IPS-20b (cell line): ENCODE results near the gene ADAMTS9.

Experiments used
- H3K27ac ChIP-seq: one replicate; pipeline ENCODE4 v1.5.1; 2013; ENCODE audit warnings: low read length
- H3K27me3 ChIP-seq: 2 replicates; pipeline ENCODE4 v1.6.1; 2013; ENCODE audit warnings: mild to moderate bottlenecking, low read length, inconsistent platforms; ENCODE audit not compliant: insufficient read depth
- H3K36me3 ChIP-seq: 2 replicates; pipeline ENCODE4 v1.6.1; 2013; ENCODE audit warnings: low read depth, mild to moderate bottlenecking, inconsistent platforms, low read length, moderate library complexity; ENCODE audit not compliant: insufficient read depth
- H3K4me1 ChIP-seq: 2 replicates; pipeline ENCODE4 v1.6.1; 2013; ENCODE audit warnings: mild to moderate bottlenecking, control low read depth, inconsistent platforms, low read length, moderate library complexity; ENCODE audit not compliant: insufficient read depth
- H3K4me3 ChIP-seq: 2 replicates; pipeline ENCODE4 v1.5.1; 2013; ENCODE audit warnings: mild to moderate bottlenecking, low read length, inconsistent platforms
- H3K9ac ChIP-seq: 2 replicates; pipeline ENCODE4 v1.6.1; 2013; ENCODE audit warnings: low read depth, mild to moderate bottlenecking, inconsistent platforms, low read length, moderate library complexity
- H3K9me3 ChIP-seq: 2 replicates; pipeline ENCODE4 v1.6.1; 2013; ENCODE audit warnings: mild to moderate bottlenecking, low read depth, low read length, inconsistent platforms; ENCODE audit not compliant: insufficient read depth

The ADAMTS9 gene

DNA sequence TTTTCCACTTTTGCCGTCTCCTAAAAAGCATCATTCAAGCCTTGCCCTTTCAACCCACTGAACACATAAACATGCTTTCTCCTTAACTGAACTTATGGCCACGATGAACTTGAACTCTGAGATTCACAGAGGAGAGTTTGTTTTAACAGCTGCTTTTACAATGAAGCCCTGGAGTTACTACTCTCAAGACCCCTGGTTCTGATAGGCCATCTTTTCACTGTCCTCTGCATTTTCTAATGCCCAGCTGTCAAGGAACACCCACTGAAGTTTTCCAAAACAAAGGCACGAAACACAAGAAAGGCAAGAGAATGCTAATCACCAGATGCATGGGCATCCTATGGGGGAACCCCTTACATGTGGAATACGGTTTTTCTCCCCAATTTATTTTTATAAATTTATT is 100.8 kb downstream of the ADAMTS9 start:
- H3K9me3 ChIP-seq, result no peaks in the 10 kb centered on the region
- no peaks in the 10 kb centered on the region for H3K36me3 ChIP-seq
- no peaks in the 10 kb centered on the region; the same call in 1 of the 2 replicates for H3K27me3 ChIP-seq
- no peak overlapping the region for H3K27ac ChIP-seq
- H3K4me1 ChIP-seq, result peaks cover 13% of the 10 kb centered on the region; the same call in 1 of the 2 replicates
- H3K4me3 ChIP-seq, result peak overlapping the region; percentile 16; the same call in 1 of the 2 replicates
- H3K9ac ChIP-seq, result no peak overlapping the region

DNA sequence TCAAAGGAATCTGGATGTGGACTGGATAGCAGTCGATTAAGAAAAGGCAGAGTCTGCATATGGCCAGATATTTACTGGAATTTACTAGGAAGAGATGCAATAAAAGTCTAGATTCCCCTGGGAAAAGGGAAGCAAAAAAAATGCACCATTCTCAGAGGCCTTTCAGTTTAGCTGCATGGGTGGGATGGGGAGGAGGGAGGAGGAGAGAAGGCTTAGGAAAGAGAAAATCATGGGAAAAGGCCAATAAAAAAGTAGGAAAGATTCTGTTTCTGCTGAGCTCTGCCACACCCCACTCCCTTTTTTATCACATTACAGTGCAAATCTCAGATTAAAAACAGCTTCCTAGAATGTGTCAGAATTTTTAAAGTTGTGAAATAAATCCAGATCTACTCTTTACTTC is 103.6 kb downstream of the ADAMTS9 start:
- Histone ChIP-seq H3K9me3 (no peaks in the 10 kb centered on the region), H3K27me3 (no peaks in the 10 kb centered on the region; the same call in 1 of the 2 replicates), H3K36me3 (no peaks in the 10 kb centered on the region), H3K9ac (no peak overlapping the region), H3K27ac (no peak overlapping the region), H3K4me1 (peaks cover 13% of the 10 kb centered on the region; the same call in 1 of the 2 replicates), H3K4me3 (no peak overlapping the region)

DNA sequence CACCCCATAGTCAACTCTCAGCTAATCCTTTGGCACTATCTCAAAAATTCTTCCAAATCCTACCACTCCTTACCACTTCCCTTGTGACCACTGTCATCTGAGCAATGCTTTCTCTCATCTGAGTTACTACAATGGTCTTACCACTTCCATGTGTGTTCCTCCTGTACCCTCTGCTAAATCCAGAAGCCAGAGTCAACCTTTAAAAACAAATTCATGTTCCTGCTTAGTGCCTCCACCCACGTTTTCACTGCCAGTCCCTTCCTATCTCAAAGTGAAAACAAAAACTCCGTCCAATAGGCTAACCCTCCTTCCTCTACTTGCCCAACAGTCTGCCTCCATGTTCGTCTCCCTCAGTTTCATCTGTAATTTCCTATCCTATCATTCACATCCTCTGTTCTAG is 109.0 kb downstream of the ADAMTS9 start:
- H3K9ac ChIP-seq, result no peak overlapping the region
- no peaks in the 10 kb centered on the region for H3K9me3 ChIP-seq
- H3K36me3 ChIP-seq, result no peaks in the 10 kb centered on the region
- H3K27ac ChIP-seq, result no peak overlapping the region
- H3K27me3 ChIP-seq, result no peaks in the 10 kb centered on the region; the same call in 1 of the 2 replicates
- H3K4me1 ChIP-seq, result 0 out of 2 replicates have a peak, but pooled peaks cover 2% of the 10 kb centered on the region
- no peak overlapping the region for H3K4me3 ChIP-seq

DNA sequence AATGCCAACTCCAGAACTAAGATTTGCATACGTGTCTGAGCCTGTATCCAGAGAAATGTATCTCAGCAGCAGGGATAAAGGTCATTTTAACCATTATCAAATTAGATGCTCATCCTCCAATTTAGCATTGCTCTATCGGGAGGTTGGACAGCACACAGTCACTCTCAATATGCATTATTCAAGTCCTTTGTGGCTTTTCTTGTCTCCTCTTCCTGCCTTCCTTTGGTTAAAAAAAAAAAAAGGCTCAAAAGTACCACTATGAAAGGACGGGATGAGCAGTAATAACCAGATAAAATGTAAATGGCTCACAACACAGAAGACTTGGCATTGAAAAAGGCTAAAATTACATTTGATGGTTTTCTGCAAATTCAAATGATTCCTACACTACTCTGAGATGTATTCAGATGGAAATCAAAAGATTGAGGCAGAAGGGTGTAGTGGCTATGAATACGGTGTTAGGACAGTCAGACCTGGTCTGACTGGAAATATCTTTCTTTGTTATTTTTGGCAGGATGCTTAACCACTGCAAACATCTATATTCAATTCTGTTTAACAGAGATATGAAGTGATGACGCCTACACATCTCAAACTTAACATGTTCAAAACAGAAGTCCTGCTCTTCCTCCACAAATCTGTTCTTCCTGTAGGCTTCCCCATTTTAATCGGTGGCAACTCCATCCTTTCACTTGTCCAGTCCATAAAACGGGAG is 109.6 kb downstream of the ADAMTS9 start:
- H3K9me3 ChIP-seq, result no peaks in the 10 kb centered on the region
- H3K4me3 ChIP-seq, result no peak overlapping the region
- H3K4me1 ChIP-seq, result 0 out of 2 replicates have a peak, but pooled peaks cover 2% of the 10 kb centered on the region
- no peaks in the 10 kb centered on the region; the same call in 1 of the 2 replicates for H3K27me3 ChIP-seq
- no peak overlapping the region for H3K9ac ChIP-seq
- H3K27ac ChIP-seq, result no peak overlapping the region
- no peaks in the 10 kb centered on the region for H3K36me3 ChIP-seq

DNA sequence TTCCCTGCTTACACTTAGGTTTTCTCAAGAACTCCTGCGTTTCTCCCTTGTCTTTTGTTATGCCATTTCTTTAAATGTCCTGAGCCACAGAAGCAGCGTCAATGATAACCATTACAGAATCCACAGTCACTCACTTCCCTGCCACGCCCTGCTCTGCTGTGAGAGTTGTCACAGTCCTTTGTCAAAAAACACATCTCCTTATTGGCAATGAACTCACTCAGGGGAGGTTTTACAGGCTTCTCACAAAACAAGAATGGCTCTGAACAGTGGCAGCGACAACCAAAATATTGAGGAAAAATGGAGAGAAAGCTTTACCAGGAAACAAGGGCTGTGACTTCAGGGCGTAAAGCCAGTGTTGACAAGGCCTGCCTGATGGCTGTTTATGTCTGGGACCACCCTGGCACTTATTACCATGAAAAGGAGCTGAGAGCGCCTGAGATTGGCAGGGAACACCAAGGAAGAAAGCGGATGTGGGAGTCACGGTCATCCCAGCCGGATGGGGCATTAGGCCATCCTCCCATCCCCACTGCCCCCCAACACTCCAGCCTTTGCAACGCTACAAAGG is 111.5 kb downstream of the ADAMTS9 start:
- H3K9me3 ChIP-seq, result no peaks in the 10 kb centered on the region
- H3K4me1 ChIP-seq, result 0 out of 2 replicates have a peak, but pooled peaks cover 2% of the 10 kb centered on the region
- H3K27ac ChIP-seq, result no peak overlapping the region
- H3K4me3 ChIP-seq, result no peak overlapping the region
- no peaks in the 10 kb centered on the region for H3K36me3 ChIP-seq
- H3K9ac ChIP-seq, result no peak overlapping the region
- H3K27me3 ChIP-seq, result no peaks in the 10 kb centered on the region

DNA sequence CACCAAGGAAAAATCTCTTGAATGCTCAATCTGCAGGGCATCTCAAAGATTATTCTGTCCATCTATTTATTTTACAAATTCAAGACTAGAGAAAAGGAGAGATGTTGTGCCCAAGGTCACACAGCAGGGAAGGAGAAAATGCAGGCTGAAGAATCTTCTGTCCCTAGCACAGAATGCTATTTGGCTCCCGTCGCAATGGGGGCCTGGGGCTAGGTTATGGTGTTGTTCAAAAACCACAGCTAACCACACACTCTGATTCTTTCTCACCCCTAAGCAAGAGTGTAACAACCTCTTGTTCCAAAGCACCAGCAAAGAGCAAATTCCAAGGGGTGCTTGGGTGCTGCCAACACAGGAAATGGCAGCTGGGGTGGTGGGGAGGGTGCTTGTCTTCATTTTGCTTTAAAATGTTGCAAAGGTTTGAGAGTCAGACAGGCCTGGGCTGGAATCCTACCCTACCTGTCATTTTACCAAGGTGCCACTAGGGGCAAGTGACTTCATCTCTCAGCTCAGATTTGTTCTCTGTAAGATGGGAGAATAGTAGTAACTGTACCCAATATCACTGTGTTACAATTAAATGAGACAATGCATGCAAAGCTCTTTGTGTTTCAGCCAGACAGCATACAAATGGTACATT is 112.5 kb downstream of the ADAMTS9 start:
- H3K27ac ChIP-seq, result no peak overlapping the region
- H3K9me3 ChIP-seq, result no peaks in the 10 kb centered on the region
- no peaks in the 10 kb centered on the region for H3K27me3 ChIP-seq
- no peak overlapping the region for H3K9ac ChIP-seq
- H3K4me1 ChIP-seq, result 0 out of 2 replicates have a peak, but pooled peaks cover 2% of the 10 kb centered on the region
- no peak overlapping the region for H3K4me3 ChIP-seq
- no peaks in the 10 kb centered on the region for H3K36me3 ChIP-seq

DNA sequence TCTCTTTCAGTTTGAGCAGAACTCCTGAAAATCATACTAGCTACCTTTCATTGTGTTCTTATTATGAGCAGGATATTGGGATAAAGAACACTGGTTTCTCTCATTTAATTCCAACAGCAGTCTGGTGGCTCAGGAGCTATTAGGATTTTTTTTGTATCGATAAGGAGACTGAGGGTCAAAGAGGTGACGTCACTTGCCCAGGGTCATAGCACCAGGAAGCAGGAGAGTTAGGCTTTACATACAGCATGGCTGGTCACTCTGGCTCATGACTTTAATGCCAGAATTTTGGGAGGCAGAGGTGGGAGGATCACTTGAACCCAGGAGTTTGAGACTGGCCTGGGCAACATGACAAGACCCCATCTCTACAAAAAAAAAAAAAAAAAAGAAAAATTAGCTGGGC is 113.6 kb downstream of the ADAMTS9 start:
- H3K9ac ChIP-seq, result no peak overlapping the region
- no peaks in the 10 kb centered on the region for H3K27me3 ChIP-seq
- H3K36me3 ChIP-seq, result no peaks in the 10 kb centered on the region
- no peak overlapping the region for H3K27ac ChIP-seq
- H3K4me3 ChIP-seq, result no peak overlapping the region
- H3K4me1 ChIP-seq, result 0 out of 2 replicates have a peak, but pooled peaks cover 2% of the 10 kb centered on the region
- no peaks in the 10 kb centered on the region for H3K9me3 ChIP-seq

DNA sequence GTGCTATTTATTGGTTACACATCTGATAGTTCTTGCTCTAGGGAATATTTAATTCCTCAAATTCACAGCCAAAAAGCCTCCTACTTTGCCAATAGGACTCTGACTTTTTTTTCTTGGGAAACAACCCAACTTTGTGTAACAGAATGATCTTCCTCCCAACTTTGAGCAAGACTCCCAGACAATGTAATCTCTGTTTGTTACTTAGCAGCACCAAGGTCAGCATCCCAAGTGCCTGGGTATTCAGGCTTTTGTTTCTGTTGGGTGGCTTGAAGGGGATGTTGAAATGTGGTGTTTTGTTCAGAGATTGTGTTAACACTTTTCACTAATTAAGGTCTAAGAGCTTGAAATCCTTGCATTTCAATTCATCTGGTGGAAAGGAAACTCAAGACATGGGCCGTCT is 115.8 kb downstream of the ADAMTS9 start:
- H3K9ac ChIP-seq, result no peak overlapping the region

DNA sequence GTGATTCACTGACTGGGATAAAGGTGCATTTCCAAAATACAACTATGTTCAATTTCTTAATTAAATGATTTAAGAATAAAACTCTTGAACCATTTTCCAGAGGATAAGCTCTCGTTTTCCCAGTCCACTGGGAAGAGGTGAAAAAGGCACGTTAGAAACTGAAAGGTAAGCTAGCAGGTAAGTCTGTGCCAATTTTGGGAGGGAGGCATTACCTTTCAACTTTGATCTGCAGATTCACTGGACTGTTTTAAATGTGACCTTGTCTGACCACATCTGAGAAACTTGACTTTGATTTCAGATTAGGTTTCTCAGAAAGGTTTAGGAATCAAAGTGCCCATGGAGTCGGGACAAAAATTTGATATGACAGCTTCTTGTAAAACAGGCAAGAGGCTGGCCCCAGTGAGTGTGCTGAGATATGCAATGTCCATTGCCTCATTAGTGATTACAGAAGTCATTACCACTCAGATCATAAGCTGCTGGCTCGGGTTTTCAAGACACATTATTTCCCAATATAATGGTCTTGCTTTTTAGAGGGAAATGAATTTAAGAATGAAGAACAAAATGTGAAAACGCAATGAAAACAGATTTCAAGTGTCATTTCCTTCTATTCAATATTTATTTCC is 118.8 kb downstream of the ADAMTS9 start:
- H3K9ac ChIP-seq, result no peak overlapping the region
- no peaks in the 10 kb centered on the region; the same call in 1 of the 2 replicates for H3K4me1 ChIP-seq
- no peak overlapping the region for H3K27ac ChIP-seq
- H3K36me3 ChIP-seq, result no peaks in the 10 kb centered on the region
- H3K4me3 ChIP-seq, result no peak overlapping the region
- no peaks in the 10 kb centered on the region for H3K27me3 ChIP-seq
- H3K9me3 ChIP-seq, result no peaks in the 10 kb centered on the region

More for the DNA sequence above, 115.8 kb downstream of the ADAMTS9 start:
- Histone ChIP-seq H3K27ac (no peak overlapping the region), H3K9me3 (no peaks in the 10 kb centered on the region), H3K4me1 (0 out of 2 replicates have a peak, but pooled peaks cover 2% of the 10 kb centered on the region), H3K4me3 (no peak overlapping the region), H3K27me3 (no peaks in the 10 kb centered on the region), H3K36me3 (no peaks in the 10 kb centered on the region)

DNA sequence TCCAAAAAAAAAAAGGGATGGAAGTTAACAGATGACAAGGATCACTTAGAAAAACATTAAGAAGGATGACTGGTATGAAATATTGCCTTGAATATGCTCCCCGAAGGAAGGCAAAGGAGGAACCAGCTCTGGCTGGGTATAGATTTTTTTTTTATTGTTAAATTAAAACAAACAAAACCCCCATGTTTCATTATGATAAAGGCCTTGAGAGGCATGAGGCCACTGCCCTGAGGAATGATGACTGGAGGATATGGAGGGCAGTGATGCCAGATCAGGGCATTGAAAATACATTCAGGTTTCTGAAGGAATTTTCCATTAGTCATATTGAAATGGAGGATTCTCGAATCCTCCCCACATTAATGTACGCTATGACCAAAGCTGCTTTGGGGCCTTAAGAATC is 120.9 kb downstream of the ADAMTS9 start:
- no peak overlapping the region for H3K27ac ChIP-seq
- H3K9me3 ChIP-seq, result no peaks in the 10 kb centered on the region
- H3K36me3 ChIP-seq, result no peaks in the 10 kb centered on the region

DNA sequence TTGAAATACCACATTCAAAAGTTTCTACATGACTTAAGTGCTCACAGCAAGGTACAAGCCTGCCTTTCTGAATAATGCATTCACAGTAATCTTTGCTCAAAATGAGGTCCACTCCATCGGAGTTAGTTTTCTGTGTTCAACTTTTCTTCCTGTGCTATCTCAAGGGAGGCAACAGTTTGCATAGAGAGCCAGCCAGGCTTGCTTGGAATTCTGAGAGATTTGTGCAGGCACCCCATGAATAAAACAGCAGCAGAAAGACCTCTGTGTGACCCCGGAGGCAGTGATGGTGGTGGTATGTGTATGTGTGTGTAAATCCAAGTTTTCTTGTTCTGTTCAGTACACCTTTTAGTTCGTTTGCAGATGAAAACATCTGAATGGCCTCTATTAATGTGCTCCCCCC is 124.0 kb downstream of the ADAMTS9 start:
- Histone ChIP-seq H3K9me3 (no peaks in the 10 kb centered on the region), H3K36me3 (no peaks in the 10 kb centered on the region), H3K27ac (no peak overlapping the region), H3K4me3 (no peak overlapping the region), H3K27me3 (no peaks in the 10 kb centered on the region), H3K4me1 (no peaks in the 10 kb centered on the region; the same call in 1 of the 2 replicates), H3K9ac (no peak overlapping the region)

More for the DNA sequence above, 120.9 kb downstream of the ADAMTS9 start:
- no peaks in the 10 kb centered on the region for H3K27me3 ChIP-seq
- H3K4me1 ChIP-seq, result no peaks in the 10 kb centered on the region; the same call in 1 of the 2 replicates
- no peak overlapping the region for H3K9ac ChIP-seq
- no peak overlapping the region for H3K4me3 ChIP-seq
